GM21381 (cell line): ENCODE results near the gene CDC6.

ENCODE experiments used
- ATAC-seq: cut with Tn5 transposase; IDR thresholded peaks from one replicate; pipeline ENCODE4 v1.9.1; 2021; ENCODE audit warnings: mild to moderate bottlenecking, moderate library complexity; ENCODE audit not compliant: unreplicated experiment

CDC6 gene

DNA sequence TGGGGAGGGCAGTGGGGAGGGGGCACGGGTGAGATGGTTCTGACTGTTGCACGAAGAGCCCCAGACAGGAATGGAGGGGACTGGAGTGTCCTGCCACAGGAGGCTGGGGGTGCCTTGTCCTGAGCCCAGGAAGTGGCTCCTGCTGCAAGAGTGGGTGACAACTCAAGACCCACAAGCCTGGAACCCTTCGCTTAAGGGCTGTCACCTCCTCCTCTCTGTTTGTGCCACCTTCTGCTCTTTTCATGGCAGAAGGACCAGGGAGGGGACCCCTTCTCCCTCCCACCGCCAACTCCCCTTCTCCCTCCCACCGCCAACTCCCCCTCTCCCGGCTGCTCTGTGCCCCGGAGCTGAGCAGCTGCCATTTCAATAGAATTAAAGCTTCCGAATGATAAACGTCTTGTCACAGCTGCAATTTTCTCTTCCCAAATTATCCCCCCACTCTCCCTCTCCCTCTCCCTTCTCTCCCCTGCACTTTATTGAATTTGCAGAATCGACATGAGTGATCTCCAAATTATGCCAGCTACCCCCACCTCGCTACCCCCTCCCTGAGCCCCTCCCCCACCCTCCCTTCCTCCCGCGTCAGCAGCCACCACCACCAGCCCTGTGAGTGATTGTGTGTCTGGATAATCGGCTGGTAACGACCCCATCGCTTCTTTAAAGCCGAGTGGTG, 63.1 kb downstream of the CDC6 start:
- ATAC-seq, result no peak

DNA sequence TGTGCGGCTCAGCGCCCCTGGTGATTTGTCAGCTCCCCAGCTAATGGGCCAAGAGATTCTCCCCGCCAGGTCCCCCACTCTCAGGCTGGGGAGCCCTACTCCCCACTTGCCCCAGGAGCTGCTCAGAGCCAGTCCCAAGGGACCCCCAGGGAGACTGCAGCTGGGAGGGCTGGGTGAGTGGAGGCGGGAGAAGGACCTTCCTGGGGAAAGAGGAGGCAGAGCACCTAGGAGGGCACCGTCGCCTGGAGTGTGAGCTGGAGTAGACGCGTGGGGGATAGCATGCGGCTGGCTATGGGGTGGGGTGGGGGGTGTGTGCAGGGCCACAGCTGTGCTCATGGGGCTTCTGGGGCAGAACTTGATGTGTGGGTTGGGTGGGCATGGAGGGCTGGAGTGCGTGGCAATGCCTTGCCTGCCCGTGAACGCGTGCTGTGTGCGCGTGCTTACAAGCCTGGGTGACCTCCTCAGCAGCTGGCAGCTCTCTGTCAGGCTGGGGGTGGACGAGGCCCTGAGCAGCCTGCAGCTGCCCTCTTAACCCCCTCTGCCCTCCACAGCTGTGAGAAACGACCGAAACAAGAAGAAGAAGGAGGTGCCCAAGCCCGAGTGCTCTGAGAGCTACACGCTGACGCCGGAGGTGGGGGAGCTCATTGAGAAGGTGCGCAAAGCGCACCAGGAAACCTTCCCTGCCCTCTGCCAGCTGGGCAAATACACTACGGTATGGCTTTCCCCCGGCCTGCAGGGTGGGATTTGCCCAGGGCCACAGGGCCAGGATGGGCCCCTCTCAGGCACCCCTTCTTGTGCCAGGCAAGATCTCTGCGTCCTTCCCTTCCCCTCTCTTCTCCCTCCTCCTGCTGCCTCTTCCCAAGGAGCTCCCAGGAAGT, 63.9 kb downstream of the CDC6 start:
- ATAC-seq, result no peak

DNA sequence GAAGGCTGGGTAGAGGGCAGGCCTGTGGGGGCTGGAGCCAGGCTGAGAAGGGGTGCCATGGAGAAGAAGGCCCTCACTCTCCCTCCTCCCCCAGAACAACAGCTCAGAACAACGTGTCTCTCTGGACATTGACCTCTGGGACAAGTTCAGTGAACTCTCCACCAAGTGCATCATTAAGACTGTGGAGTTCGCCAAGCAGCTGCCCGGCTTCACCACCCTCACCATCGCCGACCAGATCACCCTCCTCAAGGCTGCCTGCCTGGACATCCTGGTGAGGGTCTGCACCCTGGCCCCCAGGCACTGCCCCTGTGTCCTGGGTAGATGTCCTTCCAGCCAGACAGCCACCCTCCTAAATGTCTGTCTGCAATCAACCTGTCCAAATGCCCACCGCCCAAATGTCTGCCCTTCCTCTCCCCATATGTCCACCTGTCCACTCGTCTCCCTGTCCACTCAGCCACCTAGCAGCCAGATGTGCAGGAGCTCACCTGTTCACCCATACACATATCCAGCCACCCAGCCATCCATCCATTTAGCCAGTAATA, 64.6 kb downstream of the CDC6 start:
- ATAC-seq, result no peak

DNA sequence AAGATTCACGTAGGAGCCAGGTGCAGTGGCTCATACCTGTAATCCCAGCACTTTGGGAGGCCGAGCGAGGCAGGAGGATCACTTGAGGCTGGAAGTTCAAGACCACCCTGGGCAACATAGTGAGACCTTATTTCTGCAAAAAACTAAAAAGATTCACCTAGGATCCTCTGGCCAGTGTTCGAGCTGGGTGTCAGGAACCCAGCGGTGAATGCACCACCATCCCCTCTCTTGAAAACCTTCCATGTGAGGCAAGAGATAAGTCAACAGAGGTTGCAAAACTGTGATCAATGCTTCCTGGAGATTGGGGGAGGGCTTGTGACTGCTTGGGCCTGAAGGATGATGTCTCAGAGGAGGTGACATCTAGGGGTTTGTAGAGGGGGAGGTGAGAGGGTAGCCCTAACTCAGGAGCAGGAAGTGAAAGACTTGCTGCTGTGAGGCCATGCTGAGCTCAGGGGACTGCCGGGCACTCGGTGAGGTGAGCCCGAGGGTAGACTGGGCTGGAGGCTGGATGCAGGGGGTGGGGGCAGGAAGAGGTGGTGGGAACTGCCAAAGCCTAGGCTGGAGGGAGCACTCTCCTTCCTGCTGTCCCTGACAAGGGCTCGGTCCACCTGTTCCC, 65.2 kb downstream of the CDC6 start:
- no peak for ATAC-seq
